Measurements from ENCODE around the gene SLITRK4.
A peak's percentile ranks its signal among the peaks of the same experiment; 100 is the strongest.

SLITRK4 gene

GRCh38 chrX:143635915-143636314, at the start of gene SLITRK4:
SLITRK4 (minus strand) TSS chrX:143636101; CDS start chrX:143631108, 4,993 bp downstream.
- peak; percentile 46 for DNase-seq

- DNase-seq, result no peak
These were observed 47.6 kb upstream of the SLITRK4 start for GRCh38 chrX:143683486-143683885.

- DNase-seq, result no peak
These were observed 39.0 kb upstream of the SLITRK4 start for GRCh38 chrX:143674926-143675325.

- DNase-seq, result peak; percentile 26
These were observed 33.5 kb upstream of the SLITRK4 start for GRCh38 chrX:143669395-143669794.

- DNase-seq, result peak; percentile 47
These were observed 28.4 kb upstream of the SLITRK4 start for GRCh38 chrX:143664302-143664701.

GRCh38 chrX:143663755-143664154, 27.9 kb upstream of the SLITRK4 start:
- peak; percentile 63 for DNase-seq

- peak; percentile 89 for DNase-seq
These were observed 25.4 kb upstream of the SLITRK4 start for GRCh38 chrX:143661286-143661685.

GRCh38 chrX:143648705-143649104, 12.8 kb upstream of the SLITRK4 start:
- DNase-seq, result peak; percentile 76

GRCh38 chrX:143642426-143642825, 6.5 kb upstream of the SLITRK4 start:
- DNase-seq, result no peak

GRCh38 chrX:143636831-143637230, 930 bp upstream of the SLITRK4 start:
- no peak for DNase-seq

- peak; percentile 28 for DNase-seq
These were observed 1.0 kb downstream of the SLITRK4 start for GRCh38 chrX:143634663-143635455.

- DNase-seq, result no peak
These were observed 1.6 kb downstream of the SLITRK4 start for GRCh38 chrX:143634309-143634662.

- DNase-seq, result peak; percentile 26
These were observed 2.2 kb downstream of the SLITRK4 start for GRCh38 chrX:143633461-143634308.

GRCh38 chrX:143632625-143633410, 3.1 kb downstream of the SLITRK4 start:
- DNase-seq, result peak; percentile 1

GRCh38 chrX:143623657-143624056, 12.2 kb downstream of the SLITRK4 start:
- DNase-seq, result no peak

GRCh38 chrX:143621276-143621675, 14.6 kb downstream of the SLITRK4 start:
- no peak for DNase-seq

- no peak for DNase-seq
These were observed 20.1 kb downstream of the SLITRK4 start for GRCh38 chrX:143615851-143616250.

- DNase-seq, result no peak
These were observed 34.1 kb downstream of the SLITRK4 start for GRCh38 chrX:143601809-143602208.

- DNase-seq, result no peak
These were observed 54.7 kb downstream of the SLITRK4 start for GRCh38 chrX:143581240-143581639.

- DNase-seq, result no peak
These were observed 55.6 kb downstream of the SLITRK4 start for GRCh38 chrX:143580266-143580665.
